MCF 10A (cell line): Measurements from ENCODE around the gene OR5L1. TPM values are rescaled to one million over a fixed set of nuclear protein-coding genes. Genes with fewer than 3 reads are reported as not detected.

Source experiments
- BruUV-seq: library from RNA; stranded (reverse); fragments of 400-500 nt; replicated peaks from 2 replicates; lab custom pipeline; 2021; lab: Mats Ljungman, UMichigan
- CTCF ChIA-PET: fragments of 300-600 bp; sonication (Branson Sonifier 250); formaldehyde crosslinking; extraction: SDS; loops from one replicate; lab custom pipeline; 2021; ENCODE audit warnings: antibody characterized with exemption, inconsistent platforms; lab: Yijun Ruan, JAX
- POLR2A ChIA-PET: fragments of 300-600, 350-650 bp; sonication (Branson Sonifier 250); formaldehyde crosslinking; extraction: SDS; loops from one replicate; lab custom pipeline; 2020; ENCODE audit warnings: antibody characterized with exemption, inconsistent platforms; lab: Yijun Ruan, JAX
- DNase-seq: peaks from one replicate; pipeline ENCODE4 v3.0.0-alpha.2; 2018; ENCODE audit not compliant: unreplicated experiment
- H3K27ac Mint-ChIP-seq: one replicate; pipeline ENCODE4 v1.8.0; 2022; ENCODE audit warnings: mild to moderate bottlenecking, low read depth, mixed read lengths; ENCODE audit not compliant: unreplicated experiment
- H3K27me3 Mint-ChIP-seq: one replicate; pipeline ENCODE4 v1.8.0; 2022; ENCODE audit warnings: mixed read lengths; ENCODE audit not compliant: insufficient read depth, unreplicated experiment
- H3K36me3 Mint-ChIP-seq: one replicate; pipeline ENCODE4 v1.8.0; 2022; ENCODE audit warnings: mild to moderate bottlenecking, moderate library complexity, mixed read lengths; ENCODE audit not compliant: insufficient read depth, unreplicated experiment
- H3K4me1 Mint-ChIP-seq: one replicate; pipeline ENCODE4 v1.8.0; 2022; ENCODE audit warnings: mixed read lengths; ENCODE audit not compliant: insufficient read depth, unreplicated experiment
- H3K4me3 Mint-ChIP-seq: one replicate; pipeline ENCODE4 v1.8.0; 2022; ENCODE audit warnings: mild to moderate bottlenecking, moderate library complexity, mixed read lengths; ENCODE audit not compliant: unreplicated experiment
- H3K9me3 Mint-ChIP-seq: one replicate; pipeline ENCODE4 v1.8.0; 2022; ENCODE audit warnings: mixed read lengths; ENCODE audit not compliant: unreplicated experiment
- CTCF ChIP-seq: fragments of 200-600 bp; IDR thresholded peaks from one replicate; pipeline ENCODE4 v1.8.0; 2022; ENCODE audit warnings: antibody characterized with exemption, mild to moderate bottlenecking; ENCODE audit not compliant: unreplicated experiment
- intact Hi-C: fragments of 100-400 bp; cut with micrococcal nuclease; formaldehyde crosslinking; loops from 2 replicates; pipeline ENCODE4 v1.14.1; 2022
- total RNA-seq: library from RNA; stranded (reverse); gene quantifications from 2 replicates; pipeline ENCODE4 v1.2.3, GENCODE V29; 2022

OR5L1 gene
- total RNA-seq, 1 experiment from 2014 or later: not detected

- Mint-ChIP-seq H3K4me1 (no peaks in the 10 kb centered on the region), H3K27ac (no peak within 1 kb of the TSS), H3K9me3 (peaks cover 24% of the 10 kb centered on the region), H3K36me3 (no peaks in the 10 kb centered on the region), H3K4me3 (no peak within 1 kb of the TSS), H3K27me3 (no peaks in the 10 kb centered on the region)
- ChIA-PET POLR2A (no interaction called here), CTCF (interaction anchor here (0.6 kb wide), 1 partner anchor 1685 kb away, joined by 4 read pairs; no protein-coding TSS in a partner anchor)
- no TSS peak for BruUV-seq
- no peak for TF ChIP-seq CTCF
- intact Hi-C loops: no loop called here
- no peak for DNase-seq
These were observed 15.9 kb upstream of the OR5L1 start, which contains the start of gene OR5D14 for GRCh38 chr11:55795256-55795655. TSS of gene OR5D14 (plus strand) at chr11:55795556. CDS start at chr11:55795556, 0 bp downstream.

DNA sequence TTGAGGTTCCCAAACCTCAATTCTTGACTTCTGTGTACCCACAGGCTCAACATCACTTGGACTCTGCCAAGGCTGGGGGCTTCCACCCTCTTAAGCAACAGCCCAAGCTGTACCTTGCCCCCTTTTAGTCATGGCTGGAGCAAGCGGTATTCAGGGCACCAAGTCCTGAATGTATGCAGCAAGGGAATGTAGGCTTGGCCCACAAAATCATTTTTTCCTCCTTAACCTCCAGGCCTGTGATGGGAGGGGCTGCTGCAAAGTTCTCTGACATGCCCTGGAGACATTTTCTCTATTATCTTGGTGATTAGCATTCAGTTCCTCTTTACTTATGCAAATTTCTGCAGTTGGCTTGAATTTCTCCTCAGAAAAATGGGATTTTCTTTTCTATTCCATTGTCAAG is 4.9 kb upstream of the OR5L1 start:
- no peaks in the 10 kb centered on the region for H3K36me3 Mint-ChIP-seq
- no peaks in the 10 kb centered on the region for H3K4me1 Mint-ChIP-seq
- H3K9me3 Mint-ChIP-seq: peaks cover 35% of the 10 kb centered on the region

GRCh38 chr11:55819330-55819729 is 8.2 kb downstream of the OR5L1 start, which contains the start of gene OR5D18:
TSS of gene OR5D18 (plus strand) at chr11:55819630. CDS start at chr11:55819630, 0 bp downstream.
- H3K4me3 Mint-ChIP-seq: no peak within 1 kb of the TSS
- ChIA-PET CTCF (no interaction called here), POLR2A (no interaction called here)
- no peaks in the 10 kb centered on the region for H3K4me1 Mint-ChIP-seq
- intact Hi-C loops: no loop called here
- TF ChIP-seq CTCF: no peak
- no peak for DNase-seq
- H3K9me3 Mint-ChIP-seq: peaks cover 33% of the 10 kb centered on the region
- H3K27me3 Mint-ChIP-seq: no peaks in the 10 kb centered on the region
- no peaks in the 10 kb centered on the region for H3K36me3 Mint-ChIP-seq
- H3K27ac Mint-ChIP-seq: no peak within 1 kb of the TSS
- no TSS peak for BruUV-seq

More for the DNA sequence above, 4.9 kb upstream of the OR5L1 start:
- DNase-seq: no peak
- intact Hi-C loops: no loop called here
- CTCF ChIA-PET: no interaction called here
- Mint-ChIP-seq H3K27me3 (no peaks in the 10 kb centered on the region), H3K27ac (no peak overlapping the region), H3K4me3 (no peak overlapping the region)
- TF ChIP-seq CTCF: no peak
- no TSS peak for BruUV-seq
- POLR2A ChIA-PET: no interaction called here

DNA sequence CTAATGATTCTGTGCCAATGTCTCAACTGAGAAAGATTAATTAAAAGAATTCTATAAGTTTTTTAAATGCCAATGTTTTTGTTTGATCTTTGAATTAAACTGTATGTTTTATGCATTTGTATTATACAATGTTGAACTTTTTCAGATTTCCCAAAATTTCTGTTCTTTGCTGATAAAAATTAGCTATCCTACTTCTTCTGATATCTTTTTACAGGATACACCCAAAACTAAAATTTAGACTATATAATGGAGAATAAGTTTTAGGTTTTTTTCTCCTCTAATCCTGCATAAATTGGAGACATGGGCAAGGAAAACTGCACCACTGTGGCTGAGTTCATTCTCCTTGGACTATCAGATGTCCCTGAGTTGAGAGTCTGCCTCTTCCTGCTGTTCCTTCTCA is 15.8 kb downstream of the OR5L1 start, which contains the start of gene OR5L2:
OR5L2 (plus strand) TSS at position 301 of the 400 bp plus-strand sequence; CDS start at position 301, 0 bp downstream.
- intact Hi-C loops: no loop called here
- no peak for DNase-seq
- Mint-ChIP-seq H3K4me3 (no peak within 1 kb of the TSS), H3K4me1 (no peaks in the 10 kb centered on the region), H3K36me3 (no peaks in the 10 kb centered on the region), H3K9me3 (peaks cover 20% of the 10 kb centered on the region), H3K27me3 (no peaks in the 10 kb centered on the region), H3K27ac (no peak within 1 kb of the TSS)
- BruUV-seq: no TSS peak
- CTCF ChIA-PET: no interaction called here
- TF ChIP-seq CTCF: no peak
- POLR2A ChIA-PET: interaction anchor here (1.0 kb wide), 1 partner anchor 9 kb away, joined by 3 read pairs; no protein-coding TSS in a partner anchor
